HG03571 (cell line): ENCODE results near the gene UBE2C.

ENCODE experiments used
- ATAC-seq: cut with Tn5 transposase; IDR thresholded peaks from one replicate; pipeline ENCODE4 v1.9.1; 2021; ENCODE audit not compliant: unreplicated experiment

The UBE2C gene

DNA sequence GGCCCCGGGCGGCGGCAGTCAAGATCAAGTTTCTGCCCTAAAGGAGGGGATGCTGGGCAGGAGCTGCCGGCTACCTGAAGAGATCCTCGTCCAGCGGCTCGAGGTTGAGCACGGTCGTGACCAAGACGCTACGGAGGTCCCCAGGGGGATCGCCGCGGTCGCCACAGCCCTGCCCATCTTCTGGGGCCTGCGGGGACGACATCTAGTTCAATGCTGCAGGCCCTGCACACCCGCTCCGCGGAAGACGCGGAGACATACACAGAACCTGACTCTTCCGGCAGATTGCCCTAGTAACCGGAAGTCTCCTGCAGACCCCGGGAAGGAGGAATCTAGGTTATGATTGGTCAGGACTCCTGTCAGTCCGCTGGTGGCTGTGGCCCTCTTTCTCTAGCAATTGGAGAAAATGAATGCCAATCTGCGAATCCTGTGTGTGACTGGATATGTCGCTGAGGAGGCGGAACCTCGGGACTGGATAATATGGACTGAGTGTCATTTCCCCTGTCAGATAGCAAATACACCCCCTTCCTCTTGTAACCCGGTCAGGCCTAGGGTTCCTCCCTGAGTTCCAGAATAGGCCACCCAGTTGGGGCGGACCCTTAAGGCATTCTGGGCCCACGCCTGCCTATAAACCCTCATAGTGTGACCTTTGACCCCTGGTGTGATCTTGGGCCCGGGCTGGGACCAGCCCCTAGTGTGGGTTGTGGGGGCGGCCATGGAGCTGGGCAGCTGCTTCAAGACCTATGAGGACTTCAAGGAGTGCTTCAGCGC, 44.9 kb downstream of the UBE2C start, which contains the start of the genes ACOT8 and ZSWIM3:
Gene ACOT8, minus strand, starts transcription at position 279 of the 768 bp plus-strand sequence. Its CDS starts 77 bp downstream, at position 202.
Gene ZSWIM3, plus strand, starts transcription at position 501 of the 768 bp plus-strand sequence. Its CDS starts 212 bp downstream, at position 713.
- peak; percentile 89 for ATAC-seq

DNA sequence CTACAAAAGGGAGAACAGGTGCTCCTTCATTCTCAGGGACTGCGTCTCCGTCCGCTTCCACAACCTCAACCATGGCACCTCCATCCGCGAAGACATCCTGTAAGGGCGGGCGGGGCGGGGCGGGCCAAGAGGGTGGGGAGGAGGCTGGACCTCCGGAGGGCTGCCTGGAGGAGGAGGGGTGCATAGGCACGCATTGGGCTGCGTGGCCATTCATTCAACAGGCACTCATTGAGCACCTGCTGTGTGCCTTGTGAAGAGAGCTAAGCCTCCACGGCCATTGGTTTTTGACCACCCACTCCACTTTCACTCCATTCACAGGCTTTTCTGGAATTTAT, 45.4 kb downstream of the UBE2C start:
- ATAC-seq, result no peak

DNA sequence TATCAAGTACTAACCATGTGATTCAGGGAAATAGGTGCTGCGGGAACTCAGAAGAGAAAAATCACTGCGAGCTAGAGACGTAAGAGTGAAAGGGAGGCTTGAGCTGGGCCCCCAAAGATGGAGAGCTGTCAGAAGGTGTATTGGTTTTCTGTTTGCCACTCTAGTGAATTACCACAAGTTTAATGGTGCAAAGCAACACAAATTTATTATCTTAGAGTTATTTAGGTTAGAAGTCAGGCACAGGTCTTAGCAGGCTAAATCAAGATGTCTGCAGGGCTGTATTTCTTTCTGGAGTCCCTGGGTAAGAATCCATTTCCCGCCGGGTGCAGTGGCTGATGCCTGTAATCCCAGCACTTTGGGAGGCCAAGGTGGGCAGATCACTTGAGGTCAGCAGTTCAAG, 47.5 kb downstream of the UBE2C start:
- no peak for ATAC-seq

DNA sequence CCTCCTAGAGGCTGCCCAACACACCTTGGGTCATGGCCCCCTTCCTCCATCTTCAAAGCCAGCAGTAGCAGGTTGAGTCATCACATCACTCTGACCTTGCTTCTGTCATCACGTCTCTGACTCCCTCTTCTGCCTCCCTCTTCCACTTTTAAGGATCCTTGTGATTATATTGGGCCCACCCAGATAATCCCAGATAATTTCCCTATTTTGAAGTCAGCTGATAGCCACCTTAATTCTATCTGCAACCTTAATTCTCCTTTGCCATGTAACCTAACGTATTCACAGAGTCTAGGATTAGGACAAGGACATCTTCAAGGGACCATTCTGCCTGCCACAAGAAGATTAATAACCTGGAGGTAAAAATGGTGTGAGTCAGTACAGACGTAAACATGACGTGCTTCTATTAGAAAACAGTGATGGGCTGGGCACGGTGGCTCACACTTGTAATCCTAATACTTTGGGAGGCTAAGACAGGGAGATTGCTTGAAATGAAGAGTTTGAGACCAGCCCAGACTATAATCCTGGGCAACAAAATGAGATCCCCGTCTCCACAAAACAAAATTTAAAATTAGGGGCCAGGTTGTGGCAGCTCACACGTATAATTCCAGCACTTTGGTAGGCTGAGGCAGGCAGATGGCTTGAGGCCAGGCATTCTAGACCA, 48.2 kb downstream of the UBE2C start:
- no peak for ATAC-seq

DNA sequence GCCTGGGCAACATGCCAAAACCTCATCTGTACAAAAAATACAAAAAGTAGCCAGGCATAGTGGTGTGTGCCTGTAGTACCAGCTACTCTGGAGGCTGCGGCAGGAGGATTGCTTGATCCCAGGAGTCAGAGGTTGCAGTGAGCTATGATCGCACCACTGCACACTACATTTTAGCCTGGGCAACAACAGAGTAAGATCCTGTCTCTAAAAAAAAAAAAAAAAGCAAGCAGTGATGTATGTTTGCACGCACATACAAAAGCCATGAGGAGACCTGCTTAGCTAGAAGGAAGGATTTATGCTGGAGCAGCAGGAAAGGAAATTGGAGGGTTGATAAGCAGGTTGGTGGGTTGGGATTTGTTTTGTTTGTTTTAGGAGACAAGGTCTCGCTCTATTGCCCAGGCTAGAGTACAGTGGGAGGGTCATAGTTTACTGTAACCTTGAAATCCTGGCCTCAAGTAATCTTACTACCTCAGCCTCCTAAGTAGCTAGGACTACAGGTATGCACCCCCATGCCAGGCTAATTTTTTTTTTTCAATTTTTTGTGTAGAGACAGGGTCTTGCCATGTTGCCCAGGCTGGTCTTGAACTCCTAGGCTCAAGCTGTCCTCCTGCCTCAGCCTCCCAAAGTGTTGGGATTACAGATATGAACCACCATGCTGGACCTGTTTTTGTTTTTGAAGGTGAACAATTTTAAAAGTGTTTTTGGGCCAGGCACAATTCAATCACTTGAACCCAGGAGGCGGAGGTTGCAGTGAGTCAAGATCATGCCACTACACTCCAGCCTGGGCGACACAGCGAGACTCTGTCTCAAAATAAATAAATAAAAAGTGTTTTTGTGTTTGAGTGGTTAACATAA, 49.0 kb downstream of the UBE2C start:
- no peak for ATAC-seq

- no peak for ATAC-seq
Measured at GRCh38 chr20:45863543-45864470, 51.4 kb downstream of the UBE2C start.

DNA sequence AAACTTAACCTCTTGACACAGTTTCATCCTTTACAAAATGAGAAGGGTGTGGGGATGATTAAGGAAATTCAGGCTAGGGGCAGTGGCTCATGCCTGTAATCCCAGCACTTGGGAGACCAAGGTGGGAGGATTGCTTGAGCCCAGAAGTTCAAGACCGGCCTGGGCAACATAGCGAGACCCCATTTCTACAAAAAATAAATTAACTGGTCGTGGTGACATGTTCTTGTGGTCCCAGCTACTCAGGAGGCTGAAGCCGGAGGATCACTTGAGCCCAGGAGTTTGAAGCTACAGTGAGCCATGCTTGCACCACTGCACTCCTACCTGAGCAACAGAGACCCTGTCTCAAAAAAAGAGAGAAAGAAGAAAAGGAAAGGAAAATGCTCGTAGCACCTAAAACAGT, 54.0 kb downstream of the UBE2C start:
- no peak for ATAC-seq
